Parathyroid adenoma (tissue), 2 donors: ENCODE data around the gene AP1S1.
"Not testable (repeated sequence)": the region's sequence is repeated elsewhere in the genome, so short reads cannot be mapped to it uniquely, and the experiment has no call there.

Source experiments
- H2AFZ ChIP-seq: fragments of 300-600 bp; sonication (generic); one replicate; pipeline ENCODE4 v1.7.0; 2017; ENCODE audit warnings: antibody characterized with exemption, mild to moderate bottlenecking
- H3K27ac ChIP-seq: fragments of 300-600 bp; sonication (generic); one replicate; pipeline ENCODE4 v1.7.0; 2017
- H3K27me3 ChIP-seq: fragments of 300-600 bp; sonication (generic); one replicate; pipeline ENCODE4 v1.7.0; 2017; ENCODE audit warnings: low read length; ENCODE audit not compliant: control insufficient read depth, insufficient read depth
- H3K36me3 ChIP-seq: fragments of 300-600 bp; sonication (generic); one replicate; pipeline ENCODE4 v1.7.0; 2017; ENCODE audit warnings: low read length; ENCODE audit not compliant: control insufficient read depth, insufficient read depth
- H3K4me1 ChIP-seq: fragments of 300-600 bp; sonication (generic); one replicate; pipeline ENCODE4 v1.7.0; 2017; ENCODE audit warnings: control low read depth
- H3K4me2 ChIP-seq: fragments of 300-600 bp; sonication (generic); one replicate; pipeline ENCODE4 v1.7.0; 2017; ENCODE audit warnings: low read length
- H3K4me3 ChIP-seq: fragments of 300-600 bp; sonication (generic); one replicate; pipeline ENCODE4 v1.7.0; 2017; ENCODE audit warnings: low read depth, low read length
- H3K79me2 ChIP-seq: fragments of 300-600 bp; sonication (generic); one replicate; pipeline ENCODE4 v1.7.0; 2017; ENCODE audit warnings: control low read depth
- H3K9ac ChIP-seq: fragments of 300-600 bp; sonication (generic); one replicate; pipeline ENCODE4 v1.7.0; 2017; ENCODE audit warnings: mild to moderate bottlenecking
- H3K9me3 ChIP-seq: fragments of 300-600 bp; sonication (generic); one replicate; pipeline ENCODE4 v1.7.0; 2017; ENCODE audit warnings: low read length; ENCODE audit not compliant: control insufficient read depth
- TF ChIP-seq, protein P1 (sequence below): fragments of 300-600 bp; sonication (generic); IDR thresholded peaks from one replicate; pipeline ENCODE4 v1.7.0; 2017; ENCODE audit warnings: antibody characterized with exemption, mild to moderate bottlenecking
- donor health status: primary hyperparathyroidism.

Gene AP1S1

DNA sequence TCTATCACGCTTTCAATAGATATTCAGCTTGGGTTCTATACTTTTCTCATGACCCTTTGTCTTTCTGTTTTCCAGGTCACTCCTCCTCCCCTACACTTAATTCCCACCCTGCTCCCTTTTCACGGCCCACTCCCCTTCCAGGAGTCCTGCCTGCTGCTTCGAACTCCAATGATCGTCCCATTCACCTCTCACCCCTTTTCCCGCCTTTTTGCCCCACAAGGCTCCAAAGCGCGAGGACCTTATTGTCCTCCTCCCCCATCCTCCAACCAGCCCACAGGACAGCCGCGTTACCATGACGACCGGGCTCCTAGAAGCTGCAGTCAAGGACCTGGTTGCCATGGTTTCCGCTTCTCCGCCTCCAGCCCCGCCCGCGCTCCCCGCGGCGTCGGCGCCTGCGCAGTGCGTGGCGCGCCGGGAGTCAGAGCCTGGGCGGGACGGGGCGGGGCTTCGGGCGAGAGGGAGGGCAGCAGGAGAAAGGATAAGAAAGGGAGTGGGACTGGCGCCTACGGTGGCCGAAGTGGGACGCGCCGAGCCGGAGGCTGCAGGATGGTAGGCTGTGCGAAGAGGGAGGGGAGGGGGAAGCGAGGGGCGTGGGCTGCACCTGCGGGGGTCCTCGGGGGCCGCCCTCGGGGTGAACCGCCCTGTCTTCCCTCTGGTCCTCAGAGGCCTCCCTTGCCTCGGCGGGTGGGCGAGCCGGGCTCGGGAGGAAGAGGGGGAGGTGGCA, at the start of gene AP1S1:
Gene AP1S1, plus strand, starts transcription at position 508 of the 724 bp plus-strand sequence. Its CDS starts 39 bp downstream, at position 547.
- Histone ChIP-seq H3K9ac (peak within 1 kb of the TSS; percentile 76), H3K27me3 (no peaks in the 10 kb centered on the region), H3K9me3 (no peaks in the 10 kb centered on the region), H2AFZ (peak within 1 kb of the TSS; percentile 84), H3K36me3 (no peaks in the 10 kb centered on the region), H3K4me3 (peak within 1 kb of the TSS; percentile 67), H3K4me2 (peak within 1 kb of the TSS; percentile 89), H3K27ac (no peak within 1 kb of the TSS), H3K79me2 (no peaks in the 10 kb centered on the region), H3K4me1 (peaks cover 9% of the 10 kb centered on the region)
- TF ChIP-seq, protein P1, sequence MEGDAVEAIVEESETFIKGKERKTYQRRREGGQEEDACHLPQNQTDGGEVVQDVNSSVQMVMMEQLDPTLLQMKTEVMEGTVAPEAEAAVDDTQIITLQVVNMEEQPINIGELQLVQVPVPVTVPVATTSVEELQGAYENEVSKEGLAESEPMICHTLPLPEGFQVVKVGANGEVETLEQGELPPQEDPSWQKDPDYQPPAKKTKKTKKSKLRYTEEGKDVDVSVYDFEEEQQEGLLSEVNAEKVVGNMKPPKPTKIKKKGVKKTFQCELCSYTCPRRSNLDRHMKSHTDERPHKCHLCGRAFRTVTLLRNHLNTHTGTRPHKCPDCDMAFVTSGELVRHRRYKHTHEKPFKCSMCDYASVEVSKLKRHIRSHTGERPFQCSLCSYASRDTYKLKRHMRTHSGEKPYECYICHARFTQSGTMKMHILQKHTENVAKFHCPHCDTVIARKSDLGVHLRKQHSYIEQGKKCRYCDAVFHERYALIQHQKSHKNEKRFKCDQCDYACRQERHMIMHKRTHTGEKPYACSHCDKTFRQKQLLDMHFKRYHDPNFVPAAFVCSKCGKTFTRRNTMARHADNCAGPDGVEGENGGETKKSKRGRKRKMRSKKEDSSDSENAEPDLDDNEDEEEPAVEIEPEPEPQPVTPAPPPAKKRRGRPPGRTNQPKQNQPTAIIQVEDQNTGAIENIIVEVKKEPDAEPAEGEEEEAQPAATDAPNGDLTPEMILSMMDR, result no peak

DNA sequence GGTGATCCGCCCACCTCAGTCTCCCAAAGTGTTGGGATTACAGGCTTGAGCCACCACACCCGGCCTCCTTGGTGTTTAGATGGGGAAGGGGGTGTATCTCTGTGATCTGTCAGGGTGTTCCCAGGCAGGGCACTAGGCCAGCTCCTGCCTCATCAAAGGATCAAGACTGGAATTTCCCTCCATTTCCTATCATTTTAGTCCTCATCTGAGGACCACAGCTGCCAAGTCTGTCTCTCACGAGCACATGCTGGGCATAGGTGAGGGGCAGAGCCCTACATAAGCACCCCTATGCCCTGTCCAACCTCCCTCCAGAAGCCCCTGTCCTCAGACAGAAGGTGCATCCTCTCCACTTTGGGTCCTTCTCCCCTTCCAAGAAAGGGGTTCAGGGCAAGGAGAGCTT, 49.5 kb upstream of the AP1S1 start:
- TF ChIP-seq, protein P1, result no peak

DNA sequence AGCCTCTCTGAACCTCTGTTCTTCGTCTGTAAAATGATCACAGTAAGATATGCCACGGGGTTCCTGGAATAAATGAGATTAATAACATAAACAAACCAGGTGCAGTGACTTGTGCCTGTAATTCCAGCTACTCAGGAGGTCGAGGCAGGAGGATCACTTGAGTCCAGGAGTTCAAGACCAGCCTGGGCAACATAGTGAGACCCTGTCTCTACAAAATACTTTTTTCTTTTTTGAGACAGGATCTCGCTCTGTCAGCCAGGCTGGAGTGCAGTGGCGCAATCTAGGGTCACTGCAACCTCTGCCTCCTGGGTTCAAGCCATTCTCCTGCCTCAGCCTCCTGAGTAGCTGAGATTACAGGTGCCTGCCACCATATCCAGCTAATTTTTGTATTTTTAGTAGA, 49.0 kb upstream of the AP1S1 start:
- H2AFZ ChIP-seq, H3K27ac ChIP-seq, H3K4me2 ChIP-seq, H3K4me1 ChIP-seq, H3K4me3 ChIP-seq, H3K79me2 ChIP-seq, H3K27me3 ChIP-seq, H3K9me3 ChIP-seq, H3K9ac ChIP-seq, H3K36me3 ChIP-seq: not testable (repeated sequence)

More for the DNA sequence above, 49.5 kb upstream of the AP1S1 start:
- no peaks in the 10 kb centered on the region for H3K4me1 ChIP-seq
- no peak overlapping the region for H3K9ac ChIP-seq
- no peaks in the 10 kb centered on the region for H3K36me3 ChIP-seq
- no peaks in the 10 kb centered on the region for H3K9me3 ChIP-seq
- H3K79me2 ChIP-seq, result no peaks in the 10 kb centered on the region
- no peak overlapping the region for H2AFZ ChIP-seq
- no peak overlapping the region for H3K27ac ChIP-seq
- H3K4me3 ChIP-seq, result no peak overlapping the region
- no peaks in the 10 kb centered on the region for H3K27me3 ChIP-seq
- H3K4me2 ChIP-seq, result no peak overlapping the region

DNA sequence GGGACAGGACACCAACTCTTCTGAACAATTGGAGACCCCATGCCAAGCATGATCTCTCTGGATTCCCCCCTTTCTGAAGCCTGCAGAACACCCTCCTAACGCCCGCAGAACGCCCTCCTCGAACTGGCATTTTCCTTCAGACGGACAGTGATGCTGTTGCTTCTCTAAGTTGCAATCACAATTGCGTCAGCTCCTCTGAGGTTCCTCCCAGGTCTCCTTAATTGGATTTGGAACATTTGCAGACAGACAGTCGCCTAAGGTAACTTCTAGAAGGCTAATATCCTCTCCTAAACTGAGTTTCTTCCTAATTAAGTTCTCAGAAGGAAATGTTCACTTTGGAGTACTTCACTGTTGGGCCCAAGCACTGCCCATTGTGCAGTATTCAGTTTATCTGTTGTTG, 47.9 kb upstream of the AP1S1 start:
- Histone ChIP-seq H2AFZ (no peak overlapping the region), H3K4me3 (no peak overlapping the region), H3K9me3 (no peaks in the 10 kb centered on the region), H3K27me3 (no peaks in the 10 kb centered on the region), H3K27ac (no peak overlapping the region), H3K4me1 (no peaks in the 10 kb centered on the region), H3K36me3 (no peaks in the 10 kb centered on the region), H3K4me2 (no peak overlapping the region), H3K9ac (no peak overlapping the region), H3K79me2 (no peaks in the 10 kb centered on the region)
- TF ChIP-seq, protein P1, result no peak

DNA sequence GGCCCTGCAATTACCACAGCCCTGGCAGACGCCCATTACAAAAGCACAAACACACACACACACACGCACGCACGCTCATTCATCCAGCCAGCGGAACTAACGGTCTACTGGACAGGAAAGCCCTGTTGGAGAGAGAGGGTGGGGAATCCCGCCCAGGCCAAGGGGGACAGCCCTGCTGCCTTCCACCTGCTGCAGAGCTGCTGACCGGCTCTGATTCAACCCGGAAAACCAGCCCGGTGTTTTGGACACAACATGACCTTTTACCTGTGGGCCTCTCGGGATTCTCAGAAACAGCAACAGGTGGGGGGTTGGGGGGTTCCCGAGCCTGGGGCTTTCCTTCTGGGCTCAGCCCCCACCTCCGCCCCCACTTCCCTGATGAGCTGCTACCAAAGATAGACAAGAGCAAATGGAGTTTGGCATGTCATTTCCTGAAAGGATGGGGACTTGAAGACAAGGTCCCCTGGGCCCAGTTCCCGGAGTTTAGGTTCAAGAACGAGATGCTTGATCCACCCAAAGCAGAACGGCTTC, 45.9 kb upstream of the AP1S1 start:
- H3K9me3 ChIP-seq, result no peaks in the 10 kb centered on the region
- H3K4me2 ChIP-seq, result no peak overlapping the region
- H3K27ac ChIP-seq, result no peak overlapping the region
- no peaks in the 10 kb centered on the region for H3K4me1 ChIP-seq
- no peaks in the 10 kb centered on the region for H3K27me3 ChIP-seq
- no peaks in the 10 kb centered on the region for H3K36me3 ChIP-seq
- H3K79me2 ChIP-seq, result no peaks in the 10 kb centered on the region
- TF ChIP-seq, protein P1, result no peak
- no peak overlapping the region for H3K4me3 ChIP-seq
- no peak overlapping the region for H2AFZ ChIP-seq
- H3K9ac ChIP-seq, result no peak overlapping the region
